NT2/D1 (cell line): ENCODE results near the gene HSPBP1.

ENCODE experiments used
- SUZ12 ChIP-seq: IDR thresholded peaks from 2 replicates; pipeline ENCODE4 v1.6.1; 2011; ENCODE audit not compliant: insufficient read length, insufficient read depth; ENCODE audit errors: extremely low read depth
- YY1 ChIP-seq: IDR thresholded peaks from 2 replicates; pipeline ENCODE4 v1.6.1; 2011; ENCODE audit not compliant: insufficient read length, insufficient read depth
- ZNF274 ChIP-seq: IDR thresholded peaks from 2 replicates; pipeline ENCODE4 v1.6.1; 2011; ENCODE audit warnings: mild to moderate bottlenecking, low read depth, low read length

DNA sequence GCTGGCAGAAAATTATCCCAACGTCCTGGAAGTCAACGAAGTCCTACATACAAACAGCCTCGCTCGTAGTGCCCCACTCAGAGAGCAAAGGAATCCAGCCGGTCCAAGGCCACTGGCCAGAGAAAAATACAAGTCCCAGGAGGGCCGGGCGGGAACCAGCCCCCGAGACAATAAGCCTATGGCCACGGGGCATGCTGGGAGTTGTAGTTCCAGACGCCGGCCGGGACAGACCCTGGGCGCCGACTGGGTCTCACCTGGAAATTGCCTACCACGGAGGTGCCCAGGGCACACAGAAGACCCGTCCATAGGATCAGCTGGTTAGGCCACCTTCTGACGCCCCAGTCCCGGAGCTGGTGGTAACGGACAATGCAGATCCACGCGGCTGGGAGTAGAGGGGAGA lies 39.9 kb upstream of the HSPBP1 start:
- TF ChIP-seq YY1 (no peak), ZNF274 (no peak), SUZ12 (no peak)
